HepG2 (cell line): Measurements from ENCODE around the gene CES3. TPM values are rescaled to one million over a fixed set of nuclear protein-coding genes. Genes with fewer than 3 reads are reported as not detected.

ENCODE experiments used
- ATAC-seq: fragments of 200-7000 bp; cut with Tn5 transposase; 3 replicates; pipeline ENCODE4 v1.9.1; 2020; ENCODE audit warnings: mild to moderate bottlenecking, moderate library complexity
- BruUV-seq: library from RNA; stranded (reverse); fragments of 400-500 nt; replicated peaks from 2 replicates; lab custom pipeline; 2021; lab: Mats Ljungman, UMichigan
- CTCF ChIA-PET: fragments of 300-600 bp; formaldehyde crosslinking; extraction: SDS; loops from one replicate; lab custom pipeline; 2021; ENCODE audit warnings: low total read pairs, inconsistent platforms, low intra/inter-chr PET ratio; lab: Yijun Ruan, JAX
- POLR2A ChIA-PET: fragments of 350-600 bp; sonication (Branson Sonifier 250); formaldehyde crosslinking; loops from one replicate; lab custom pipeline; 2020; ENCODE audit warnings: antibody characterized with exemption, inconsistent platforms; lab: Yijun Ruan, JAX
- DNase-seq: peaks from one replicate; pipeline ENCODE4 v3.0.0-alpha.2; 2015; ENCODE audit warnings: low spot score
- FAIRE-seq: peaks from 3 replicates; lab custom pipeline; 2011; peaks lifted over from hg19 to GRCh38; lab: Jason Lieb, UNC
- H2AFZ ChIP-seq: one replicate; pipeline ENCODE4 v1.6.1; 2011; ENCODE audit warnings: low read length, inconsistent platforms
- H3K27ac ChIP-seq: fragments of 300-600 bp; 3 replicates; pipeline ENCODE4 v1.8.0; 2011; ENCODE audit warnings: mixed run types, mild to moderate bottlenecking, mixed read lengths, low read length, inconsistent platforms; ENCODE audit not compliant: insufficient read depth; ENCODE audit errors: extremely low read length
- H3K27me3 ChIP-seq, 2 experiments: fragments of 200-600 bp in 1 of 2; 2 replicates in 1 of 2; 3 replicates in 1 of 2; pipeline versions ENCODE4 v1.6.0 to v1.8.0; 2011; ENCODE audit warnings: low read length in 2 of 2, mild to moderate bottlenecking in 2 of 2, moderate library complexity in 2 of 2, inconsistent platforms in 1 of 2; ENCODE audit not compliant: insufficient read depth in 2 of 2, control insufficient read depth in 1 of 2
- H3K36me3 ChIP-seq, 2 experiments: fragments of 200-600 bp in 1 of 2; replicated peaks in 1 of 2; 2 replicates in 1 of 2; 3 replicates in 1 of 2; pipeline versions ENCODE4 v1.5.1 to v1.8.0; 2011; ENCODE audit warnings: low read length in 2 of 2, inconsistent platforms in 1 of 2; ENCODE audit not compliant: insufficient read depth in 2 of 2, control insufficient read depth in 1 of 2
- H3K4me1 ChIP-seq: 2 replicates; pipeline ENCODE4 v1.5.1; 2012; ENCODE audit warnings: low read length, inconsistent platforms; ENCODE audit not compliant: insufficient read depth
- H3K4me2 ChIP-seq: 2 replicates; pipeline ENCODE4 v1.6.0; 2011; ENCODE audit warnings: low read depth, low read length, inconsistent platforms
- H3K4me3 ChIP-seq, 3 experiments: fragments of 200-600 bp in 1 of 3; sonication (generic), shearing (Covaris generic) in 1 of 3; replicated peaks in 1 of 3; 2 replicates each; pipeline ENCODE4 v1.5.1; 2011 to 2016; ENCODE audit warnings: low read length in 3 of 3, inconsistent platforms in 2 of 3, low read depth in 2 of 3, mild to moderate bottlenecking in 2 of 3, control low read depth in 1 of 3, mixed read lengths in 1 of 3; ENCODE audit not compliant: insufficient read depth in 1 of 3
- H3K79me2 ChIP-seq: one replicate; pipeline ENCODE4 v1.6.1; 2011; ENCODE audit warnings: low read length, inconsistent platforms; ENCODE audit not compliant: insufficient read depth
- H3K9ac ChIP-seq: 2 replicates; pipeline ENCODE4 v1.6.0; 2011; ENCODE audit warnings: mild to moderate bottlenecking, low read depth, low read length, inconsistent platforms; ENCODE audit not compliant: insufficient read depth
- H3K9me3 ChIP-seq: 2 replicates; pipeline ENCODE4 v1.5.1; 2012; ENCODE audit warnings: mild to moderate bottlenecking, low read length
- H4K20me1 ChIP-seq: 2 replicates; pipeline ENCODE4 v1.6.0; 2011; ENCODE audit warnings: inconsistent platforms, mild to moderate bottlenecking, low read length, moderate library complexity; ENCODE audit not compliant: insufficient read depth
- AGO2 ChIP-seq: fragments of 200-400 bp; formaldehyde crosslinking; optimal IDR thresholded peaks from 2 replicates; pipeline ENCODE3; 2017; ENCODE audit warnings: mild to moderate bottlenecking, low read depth, low read length, moderate library complexity
- MAF1 ChIP-seq: sonication (generic); formaldehyde crosslinking; IDR thresholded peaks from 2 replicates; pipeline ENCODE4 v1.5.0; 2020; ENCODE audit warnings: missing genetic modification reagents, borderline replicate concordance
- MIXL1 ChIP-seq: IDR thresholded peaks from 2 replicates; pipeline ENCODE4 v1.6.1; 2016
- TBX2 ChIP-seq: sonication (generic); formaldehyde crosslinking; IDR thresholded peaks from 2 replicates; pipeline ENCODE4 v1.5.0; 2020; ENCODE audit warnings: missing genetic modification reagents, mild to moderate bottlenecking, borderline replicate concordance
- TCF12 ChIP-seq, 2 experiments: fragments of 450-650 bp in 1 of 2; sonication (generic) in 1 of 2; formaldehyde crosslinking in 1 of 2; IDR thresholded peaks; 2 replicates each; pipeline versions ENCODE4 v1.6.1 to v1.8.0; 2017 to 2022; ENCODE audit warnings: antibody characterized with exemption in 1 of 2, mild to moderate bottlenecking in 1 of 2, missing genetic modification reagents in 1 of 2, moderate library complexity in 1 of 2
- TP53 ChIP-seq: sonication (generic); formaldehyde crosslinking; conservative IDR thresholded peaks from 2 replicates; pipeline ENCODE4 v1.4.0; 2020; ENCODE audit warnings: missing genetic modification reagents
- ZSCAN30 ChIP-seq: sonication (generic); formaldehyde crosslinking; IDR thresholded peaks from 2 replicates; pipeline ENCODE4 v1.5.0; 2020; ENCODE audit warnings: mild to moderate bottlenecking, missing genetic modification reagents
- WGBS: methylation state at CpG from one replicate; pipeline ENCODE4 v1.1.6; 2017; ENCODE audit warnings: low lambda C conversion rate; 5-methylcytosine and 5-hydroxymethylcytosine counted together
- in situ Hi-C: cut with HindIII; loops from 2 replicates; pipeline ENCODE4 v1.10.0; 2017; ENCODE audit warnings: low pct_unique_long_range_greater_than_20kb; ENCODE audit not compliant: extremely low pct_ligation_motif_present
- intact Hi-C: fragments of 100-400 bp; cut with micrococcal nuclease; formaldehyde crosslinking; loops from one replicate; pipeline ENCODE4 v1.10.0; 2022; ENCODE audit not compliant: unreplicated experiment
- polyA plus RNA-seq, 8 experiments: library from polyadenylated mRNA; depleted of rRNA in 3 of 8; stranded (reverse) in 7 of 8; unstranded in 1 of 8; fragments of >200 nt; fragmentation: Illumina TruSeq in 4 of 8; extraction: Trizol in 4 of 8; gene quantifications; 2 replicates each; pipeline versions ENCODE4 v1.2.1 to v1.2.3, GENCODE V29; 2011 to 2016; ENCODE audit warnings: low read depth in 4 of 8, missing spikeins in 1 of 8, mixed read lengths in 1 of 8; ENCODE audit not compliant: insufficient read depth in 1 of 8
- total RNA-seq, 5 experiments: library from RNA; depleted of rRNA; stranded (reverse); fragments of >200 nt; fragmentation: Illumina TruSeq; extraction: Trizol; gene quantifications; 2 replicates each; pipeline ENCODE4 v1.2.3, GENCODE V29; 2016; ENCODE audit warnings: low read depth in 1 of 5
- TF ChIP-seq, protein P1 (sequence below): sonication (generic); formaldehyde crosslinking; IDR thresholded peaks from 2 replicates; pipeline ENCODE4 v1.4.0; 2020; ENCODE audit warnings: missing genetic modification reagents
- TF ChIP-seq, protein P2 (sequence below): sonication (generic); formaldehyde crosslinking; IDR thresholded peaks from 2 replicates; pipeline ENCODE4 v1.4.0; 2020; ENCODE audit warnings: missing genetic modification reagents, borderline replicate concordance
- TF ChIP-seq, protein P3 (sequence below): IDR thresholded peaks from 2 replicates; pipeline ENCODE4 v1.4.0; 2020; ENCODE audit warnings: mild to moderate bottlenecking, missing genetic modification reagents
- TF ChIP-seq, protein P4 (sequence below): sonication (generic); formaldehyde crosslinking; IDR thresholded peaks from 2 replicates; pipeline ENCODE4 v1.4.0; 2020; ENCODE audit warnings: missing genetic modification reagents

The CES3 gene
- total and polyA plus RNA-seq, 2 of the 13 experiments (the other 11 are each of a cell fraction or from before 2014, with no cell fraction given), result 6.6 to 17.4 TPM

DNA sequence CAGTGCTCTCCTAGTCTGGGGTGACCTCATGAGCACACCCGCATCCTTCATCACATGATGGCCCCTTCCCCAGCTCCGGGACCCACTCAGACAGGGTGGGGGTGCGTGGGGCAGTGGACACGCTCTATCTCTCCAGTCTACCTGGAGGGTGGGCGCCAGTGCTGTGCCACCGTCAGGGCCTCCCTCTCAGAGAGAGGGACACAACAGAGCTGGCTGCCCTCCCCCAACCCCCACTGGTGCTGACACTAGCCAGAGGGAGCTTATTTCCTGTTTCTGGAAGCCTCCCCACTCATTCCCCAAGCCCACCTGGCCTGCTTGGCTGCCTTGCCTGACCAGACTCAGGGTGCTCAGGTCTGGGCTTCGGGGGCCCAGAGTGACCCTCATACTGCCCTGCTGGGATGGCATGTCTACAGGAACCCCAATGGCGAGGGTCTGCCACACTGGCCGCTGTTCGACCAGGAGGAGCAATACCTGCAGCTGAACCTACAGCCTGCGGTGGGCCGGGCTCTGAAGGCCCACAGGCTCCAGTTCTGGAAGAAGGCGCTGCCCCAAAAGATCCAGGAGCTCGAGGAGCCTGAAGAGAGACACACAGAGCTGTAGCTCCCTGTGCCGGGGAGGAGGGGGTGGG lies 17.5 kb upstream of the CES3 start:
- ChIA-PET POLR2A (interaction anchor here (0.7 to 1.4 kb wide), 3 partner anchors 9 to 44 kb away, joined by 3 read pairs; partner anchors contain the start of gene CIAO2B), CTCF (no interaction called here)
- Histone ChIP-seq H3K4me1 (peaks cover 21% of the 10 kb centered on the region), H3K9ac (no peak overlapping the region), H2AFZ (no peak overlapping the region), H3K36me3 (peaks cover 32 to 54% of the 10 kb centered on the region in 2 experiments), H3K4me2 (no peak overlapping the region), H3K79me2 (no peaks in the 10 kb centered on the region), H3K9me3 (no peaks in the 10 kb centered on the region), H4K20me1 (no peaks in the 10 kb centered on the region; the same call in 1 of the 2 replicates), H3K4me3 (no peak overlapping the region), H3K27ac (no peak overlapping the region), H3K27me3 (peaks cover under 1 to 6% of the 10 kb centered on the region in 2 experiments; a peak in 3 of 5 replicates)
- BruUV-seq, result no TSS peak
- no peak for DNase-seq
- in situ Hi-C loops (no loop called here), intact Hi-C loops (no loop called here)
- ATAC-seq, result no peak
- FAIRE-seq, result no peak
- 98% methylated on average over 14 of the region's 15 CpGs for WGBS
- TF ChIP-seq TCF12 (IDR thresholded peaks at IDR 0.05), result no peak
- no peak for TF ChIP-seq TCF12 (CRISPR knock-in tag; IDR thresholded peaks at IDR 0.05)
- TF ChIP-seq, protein P1, sequence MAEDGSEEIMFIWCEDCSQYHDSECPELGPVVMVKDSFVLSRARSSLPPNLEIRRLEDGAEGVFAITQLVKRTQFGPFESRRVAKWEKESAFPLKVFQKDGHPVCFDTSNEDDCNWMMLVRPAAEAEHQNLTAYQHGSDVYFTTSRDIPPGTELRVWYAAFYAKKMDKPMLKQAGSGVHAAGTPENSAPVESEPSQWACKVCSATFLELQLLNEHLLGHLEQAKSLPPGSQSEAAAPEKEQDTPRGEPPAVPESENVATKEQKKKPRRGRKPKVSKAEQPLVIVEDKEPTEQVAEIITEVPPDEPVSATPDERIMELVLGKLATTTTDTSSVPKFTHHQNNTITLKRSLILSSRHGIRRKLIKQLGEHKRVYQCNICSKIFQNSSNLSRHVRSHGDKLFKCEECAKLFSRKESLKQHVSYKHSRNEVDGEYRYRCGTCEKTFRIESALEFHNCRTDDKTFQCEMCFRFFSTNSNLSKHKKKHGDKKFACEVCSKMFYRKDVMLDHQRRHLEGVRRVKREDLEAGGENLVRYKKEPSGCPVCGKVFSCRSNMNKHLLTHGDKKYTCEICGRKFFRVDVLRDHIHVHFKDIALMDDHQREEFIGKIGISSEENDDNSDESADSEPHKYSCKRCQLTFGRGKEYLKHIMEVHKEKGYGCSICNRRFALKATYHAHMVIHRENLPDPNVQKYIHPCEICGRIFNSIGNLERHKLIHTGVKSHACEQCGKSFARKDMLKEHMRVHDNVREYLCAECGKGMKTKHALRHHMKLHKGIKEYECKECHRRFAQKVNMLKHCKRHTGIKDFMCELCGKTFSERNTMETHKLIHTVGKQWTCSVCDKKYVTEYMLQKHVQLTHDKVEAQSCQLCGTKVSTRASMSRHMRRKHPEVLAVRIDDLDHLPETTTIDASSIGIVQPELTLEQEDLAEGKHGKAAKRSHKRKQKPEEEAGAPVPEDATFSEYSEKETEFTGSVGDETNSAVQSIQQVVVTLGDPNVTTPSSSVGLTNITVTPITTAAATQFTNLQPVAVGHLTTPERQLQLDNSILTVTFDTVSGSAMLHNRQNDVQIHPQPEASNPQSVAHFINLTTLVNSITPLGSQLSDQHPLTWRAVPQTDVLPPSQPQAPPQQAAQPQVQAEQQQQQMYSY (CRISPR knock-in tag), result no peak
- no peak for TF ChIP-seq AGO2
- no peak for TF ChIP-seq ZSCAN30 (CRISPR knock-in tag)
- TF ChIP-seq MIXL1 (CRISPR knock-in tag), result no peak
- TF ChIP-seq, protein P2, sequence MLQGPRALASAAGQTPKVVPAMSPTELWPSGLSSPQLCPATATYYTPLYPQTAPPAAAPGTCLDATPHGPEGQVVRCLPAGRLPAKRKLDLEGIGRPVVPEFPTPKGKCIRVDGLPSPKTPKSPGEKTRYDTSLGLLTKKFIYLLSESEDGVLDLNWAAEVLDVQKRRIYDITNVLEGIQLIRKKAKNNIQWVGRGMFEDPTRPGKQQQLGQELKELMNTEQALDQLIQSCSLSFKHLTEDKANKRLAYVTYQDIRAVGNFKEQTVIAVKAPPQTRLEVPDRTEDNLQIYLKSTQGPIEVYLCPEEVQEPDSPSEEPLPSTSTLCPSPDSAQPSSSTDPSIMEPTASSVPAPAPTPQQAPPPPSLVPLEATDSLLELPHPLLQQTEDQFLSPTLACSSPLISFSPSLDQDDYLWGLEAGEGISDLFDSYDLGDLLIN (CRISPR knock-in tag), result no peak
- no peak for TF ChIP-seq TBX2 (CRISPR knock-in tag)
- TF ChIP-seq TP53 (CRISPR knock-in tag), result no peak
- TF ChIP-seq, protein P3, sequence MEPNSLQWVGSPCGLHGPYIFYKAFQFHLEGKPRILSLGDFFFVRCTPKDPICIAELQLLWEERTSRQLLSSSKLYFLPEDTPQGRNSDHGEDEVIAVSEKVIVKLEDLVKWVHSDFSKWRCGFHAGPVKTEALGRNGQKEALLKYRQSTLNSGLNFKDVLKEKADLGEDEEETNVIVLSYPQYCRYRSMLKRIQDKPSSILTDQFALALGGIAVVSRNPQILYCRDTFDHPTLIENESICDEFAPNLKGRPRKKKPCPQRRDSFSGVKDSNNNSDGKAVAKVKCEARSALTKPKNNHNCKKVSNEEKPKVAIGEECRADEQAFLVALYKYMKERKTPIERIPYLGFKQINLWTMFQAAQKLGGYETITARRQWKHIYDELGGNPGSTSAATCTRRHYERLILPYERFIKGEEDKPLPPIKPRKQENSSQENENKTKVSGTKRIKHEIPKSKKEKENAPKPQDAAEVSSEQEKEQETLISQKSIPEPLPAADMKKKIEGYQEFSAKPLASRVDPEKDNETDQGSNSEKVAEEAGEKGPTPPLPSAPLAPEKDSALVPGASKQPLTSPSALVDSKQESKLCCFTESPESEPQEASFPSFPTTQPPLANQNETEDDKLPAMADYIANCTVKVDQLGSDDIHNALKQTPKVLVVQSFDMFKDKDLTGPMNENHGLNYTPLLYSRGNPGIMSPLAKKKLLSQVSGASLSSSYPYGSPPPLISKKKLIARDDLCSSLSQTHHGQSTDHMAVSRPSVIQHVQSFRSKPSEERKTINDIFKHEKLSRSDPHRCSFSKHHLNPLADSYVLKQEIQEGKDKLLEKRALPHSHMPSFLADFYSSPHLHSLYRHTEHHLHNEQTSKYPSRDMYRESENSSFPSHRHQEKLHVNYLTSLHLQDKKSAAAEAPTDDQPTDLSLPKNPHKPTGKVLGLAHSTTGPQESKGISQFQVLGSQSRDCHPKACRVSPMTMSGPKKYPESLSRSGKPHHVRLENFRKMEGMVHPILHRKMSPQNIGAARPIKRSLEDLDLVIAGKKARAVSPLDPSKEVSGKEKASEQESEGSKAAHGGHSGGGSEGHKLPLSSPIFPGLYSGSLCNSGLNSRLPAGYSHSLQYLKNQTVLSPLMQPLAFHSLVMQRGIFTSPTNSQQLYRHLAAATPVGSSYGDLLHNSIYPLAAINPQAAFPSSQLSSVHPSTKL (CRISPR knock-in tag), result no peak
- no peak for TF ChIP-seq MAF1
- TF ChIP-seq, protein P4, sequence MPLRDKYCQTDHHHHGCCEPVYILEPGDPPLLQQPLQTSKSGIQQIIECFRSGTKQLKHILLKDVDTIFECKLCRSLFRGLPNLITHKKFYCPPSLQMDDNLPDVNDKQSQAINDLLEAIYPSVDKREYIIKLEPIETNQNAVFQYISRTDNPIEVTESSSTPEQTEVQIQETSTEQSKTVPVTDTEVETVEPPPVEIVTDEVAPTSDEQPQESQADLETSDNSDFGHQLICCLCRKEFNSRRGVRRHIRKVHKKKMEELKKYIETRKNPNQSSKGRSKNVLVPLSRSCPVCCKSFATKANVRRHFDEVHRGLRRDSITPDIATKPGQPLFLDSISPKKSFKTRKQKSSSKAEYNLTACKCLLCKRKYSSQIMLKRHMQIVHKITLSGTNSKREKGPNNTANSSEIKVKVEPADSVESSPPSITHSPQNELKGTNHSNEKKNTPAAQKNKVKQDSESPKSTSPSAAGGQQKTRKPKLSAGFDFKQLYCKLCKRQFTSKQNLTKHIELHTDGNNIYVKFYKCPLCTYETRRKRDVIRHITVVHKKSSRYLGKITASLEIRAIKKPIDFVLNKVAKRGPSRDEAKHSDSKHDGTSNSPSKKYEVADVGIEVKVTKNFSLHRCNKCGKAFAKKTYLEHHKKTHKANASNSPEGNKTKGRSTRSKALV (CRISPR knock-in tag), result no peak
